GM12874 (cell line): ENCODE measurements around the gene SPOCD1.

Experiments used
- CTCF ChIP-seq: IDR thresholded peaks from 2 replicates; pipeline ENCODE4 v1.5.1; 2011; ENCODE audit warnings: low read depth, mild to moderate bottlenecking, control low read depth, low read length, moderate library complexity; ENCODE audit not compliant: insufficient read depth

SPOCD1 gene

GRCh38 chr1:31815752-31816500 is at the start of gene SPOCD1:
TSS of gene SPOCD1 (minus strand) at chr1:31816022. CDS start at chr1:31815333, 689 bp downstream.
- TF ChIP-seq CTCF = peak; percentile 90

GRCh38 chr1:31862071-31862470 is 46.2 kb upstream of the SPOCD1 start:
- no peak for TF ChIP-seq CTCF

- TF ChIP-seq CTCF = 0 out of 2 replicates have a peak, but pooled peaks have one; percentile 6
Observed at GRCh38 chr1:31861346-31861745, 45.5 kb upstream of the SPOCD1 start.

DNA sequence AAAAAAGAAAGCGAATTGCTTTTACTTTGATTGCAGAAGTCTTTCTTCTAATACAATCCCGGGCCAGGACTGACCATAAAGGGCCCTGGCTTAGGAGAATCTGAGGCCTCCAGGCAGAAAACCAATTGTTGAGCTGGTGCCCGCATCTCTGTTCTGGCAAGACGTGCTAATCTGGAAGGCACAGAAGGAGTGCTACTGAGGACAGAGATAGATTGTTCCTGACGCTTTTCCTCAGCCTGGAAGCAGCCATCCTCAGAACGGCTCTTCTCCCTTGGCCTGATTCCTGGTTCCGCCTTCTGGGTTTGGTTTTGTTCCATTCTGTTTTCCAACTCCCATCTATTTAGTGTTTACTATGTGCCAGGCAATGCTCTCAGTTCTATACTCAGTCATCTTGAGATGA is 44.8 kb upstream of the SPOCD1 start:
- no peak for TF ChIP-seq CTCF

DNA sequence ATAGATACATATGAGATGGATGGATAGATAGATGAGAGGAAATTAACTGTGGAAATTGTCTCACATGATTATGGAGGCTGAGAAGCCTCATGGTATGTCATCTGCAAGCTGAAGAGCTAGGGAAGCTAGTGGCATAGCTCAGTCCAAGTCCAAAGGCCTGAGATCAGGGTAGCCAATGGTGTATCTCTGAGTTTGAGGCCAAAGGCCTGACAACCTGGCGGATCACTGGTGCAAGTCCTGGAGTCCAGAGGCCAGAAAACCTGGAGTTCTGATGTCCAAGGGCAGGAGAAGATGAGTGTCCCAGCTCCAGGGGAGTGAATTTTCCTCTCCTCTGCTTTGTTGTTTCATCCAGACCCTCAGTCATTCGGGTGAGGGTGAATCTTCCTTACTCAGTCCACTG is 43.9 kb upstream of the SPOCD1 start:
- no peak for TF ChIP-seq CTCF

DNA sequence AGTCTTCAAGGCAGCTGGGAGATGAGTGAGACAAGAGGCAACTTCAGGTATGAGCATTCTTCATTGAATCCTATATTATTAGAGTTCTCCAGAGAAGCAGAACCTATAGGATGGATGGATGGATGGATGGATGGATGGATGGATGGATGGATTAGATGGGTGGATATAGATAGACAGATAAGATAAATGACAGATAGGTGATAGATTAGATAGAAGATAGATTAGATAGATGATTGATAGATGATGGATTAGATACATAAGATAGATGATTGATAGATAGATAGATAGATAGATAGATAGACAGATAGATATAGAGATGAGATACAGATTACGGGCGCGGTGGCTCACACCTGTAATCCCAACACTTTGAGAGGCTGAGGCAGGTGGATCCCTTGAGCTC is 43.2 kb upstream of the SPOCD1 start:
- TF ChIP-seq CTCF = no peak

- TF ChIP-seq CTCF = no peak
Observed at GRCh38 chr1:31857863-31858262, 42.0 kb upstream of the SPOCD1 start.
